Activated CD8-positive, alpha-beta memory T cell treated with anti-CD3 and anti-CD28 coated beads for 1 hour (primary cell): Measurements from ENCODE around the gene BACE2.
"Not testable (repeated sequence)": the region's sequence is repeated elsewhere in the genome, so short reads cannot be mapped to it uniquely, and the experiment has no call there.

ENCODE experiments used
- DNase-seq, 2 donors: peaks; one replicate each; pipeline ENCODE4 v3.0.0-alpha.2; 2020; ENCODE audit warnings: low read depth in 1 of 2; ENCODE audit errors: extremely low read depth in 1 of 2

The BACE2 gene

GRCh38 chr21:41235201-41235600 is 67.2 kb downstream of the BACE2 start:
- DNase-seq: no peak

GRCh38 chr21:41236352-41236973 is 68.5 kb downstream of the BACE2 start:
- no peak for DNase-seq

GRCh38 chr21:41238081-41238796 is 70.3 kb downstream of the BACE2 start:
- DNase-seq: not testable (repeated sequence)

- no peak for DNase-seq
Measured at GRCh38 chr21:41240040-41240439, 72.1 kb downstream of the BACE2 start.

GRCh38 chr21:41241341-41241740 is 73.4 kb downstream of the BACE2 start:
- DNase-seq: no peak

GRCh38 chr21:41242238-41242829 is 74.4 kb downstream of the BACE2 start:
- DNase-seq: no peak

- no peak for DNase-seq
Measured at GRCh38 chr21:41243107-41243506, 75.1 kb downstream of the BACE2 start.

- not testable (repeated sequence) for DNase-seq
Measured at GRCh38 chr21:41244266-41244880, 76.4 kb downstream of the BACE2 start.

- DNase-seq: no peak
Measured at GRCh38 chr21:41245509-41246135, 77.7 kb downstream of the BACE2 start.

- DNase-seq: no peak
Measured at GRCh38 chr21:41246808-41247207, 78.8 kb downstream of the BACE2 start.

GRCh38 chr21:41247561-41248545 is 79.9 kb downstream of the BACE2 start:
- no peak for DNase-seq

- DNase-seq: no peak
Measured at GRCh38 chr21:41249476-41249875, 81.5 kb downstream of the BACE2 start.

- DNase-seq: no peak
Measured at GRCh38 chr21:41250519-41250918, 82.6 kb downstream of the BACE2 start.

- no peak for DNase-seq
Measured at GRCh38 chr21:41251961-41252642, 84.1 kb downstream of the BACE2 start.

GRCh38 chr21:41254090-41254700 is 86.2 kb downstream of the BACE2 start:
- DNase-seq: no peak

GRCh38 chr21:41255190-41255589 is 87.2 kb downstream of the BACE2 start:
- DNase-seq: no peak

GRCh38 chr21:41256231-41256630 is 88.3 kb downstream of the BACE2 start:
- not testable (repeated sequence) for DNase-seq

GRCh38 chr21:41256771-41257702 is 89.1 kb downstream of the BACE2 start:
- DNase-seq: no peak
